NCI-H69 (cell line): Measurements from ENCODE around the gene SPATA19.

ENCODE experiments used
- DNase-seq: peaks from one replicate; lab custom pipeline; 2025; lab: John Stamatoyannopoulos, UW

SPATA19 gene

GRCh38 chr11:133845413-133845812 is at the start of gene SPATA19:
Gene SPATA19 (minus strand): TSS chr11:133845513. CDS start chr11:133845446, 67 bp downstream.
- DNase-seq, result no peak

- DNase-seq, result no peak
Measured at GRCh38 chr11:133895061-133895479, 49.8 kb upstream of the SPATA19 start.

GRCh38 chr11:133893381-133893780 is 48.1 kb upstream of the SPATA19 start:
- no peak for DNase-seq

- DNase-seq, result no peak
Measured at GRCh38 chr11:133892584-133893380, 47.5 kb upstream of the SPATA19 start.

GRCh38 chr11:133892126-133892525 is 46.8 kb upstream of the SPATA19 start:
- DNase-seq, result no peak

GRCh38 chr11:133889893-133890292 is 44.6 kb upstream of the SPATA19 start:
- DNase-seq, result no peak

- DNase-seq, result no peak
Measured at GRCh38 chr11:133889188-133889587, 43.9 kb upstream of the SPATA19 start.

GRCh38 chr11:133887692-133888332 is 42.5 kb upstream of the SPATA19 start:
- no peak for DNase-seq

- DNase-seq, result no peak
Measured at GRCh38 chr11:133886029-133886428, 40.7 kb upstream of the SPATA19 start.

GRCh38 chr11:133872160-133872559 is 26.8 kb upstream of the SPATA19 start:
- no peak for DNase-seq

GRCh38 chr11:133867456-133867855 is 22.1 kb upstream of the SPATA19 start:
- no peak for DNase-seq

GRCh38 chr11:133865466-133865865 is 20.2 kb upstream of the SPATA19 start:
- DNase-seq, result no peak

GRCh38 chr11:133864756-133865155 is 19.4 kb upstream of the SPATA19 start:
- DNase-seq, result no peak

- no peak for DNase-seq
Measured at GRCh38 chr11:133860151-133860550, 14.8 kb upstream of the SPATA19 start.

- peak; percentile 53 for DNase-seq
Measured at GRCh38 chr11:133854330-133854960, 9.1 kb upstream of the SPATA19 start.

- peak; percentile 44 for DNase-seq
Measured at GRCh38 chr11:133844217-133844616, 1.1 kb downstream of the SPATA19 start.

- no peak for DNase-seq
Measured at GRCh38 chr11:133843454-133843987, 1.8 kb downstream of the SPATA19 start.

GRCh38 chr11:133842730-133843129 is 2.6 kb downstream of the SPATA19 start:
- DNase-seq, result no peak

- no peak for DNase-seq
Measured at GRCh38 chr11:133842053-133842452, 3.3 kb downstream of the SPATA19 start.

- no peak for DNase-seq
Measured at GRCh38 chr11:133841279-133842043, 3.9 kb downstream of the SPATA19 start.

GRCh38 chr11:133840479-133840941 is 4.8 kb downstream of the SPATA19 start:
- no peak for DNase-seq
